ELR (cell line): ENCODE measurements around the gene RGS9BP.
"Not testable (repeated sequence)": the region's sequence is repeated elsewhere in the genome, so short reads cannot be mapped to it uniquely, and the experiment has no call there.

Experiments
- DNase-seq: peaks from one replicate; pipeline ENCODE4 v3.0.0-alpha.2; 2015; ENCODE audit warnings: low read depth

Gene RGS9BP

GRCh38 chr19:32671883-32672593 is 3.6 kb upstream of the RGS9BP start:
- DNase-seq, result no peak

DNA sequence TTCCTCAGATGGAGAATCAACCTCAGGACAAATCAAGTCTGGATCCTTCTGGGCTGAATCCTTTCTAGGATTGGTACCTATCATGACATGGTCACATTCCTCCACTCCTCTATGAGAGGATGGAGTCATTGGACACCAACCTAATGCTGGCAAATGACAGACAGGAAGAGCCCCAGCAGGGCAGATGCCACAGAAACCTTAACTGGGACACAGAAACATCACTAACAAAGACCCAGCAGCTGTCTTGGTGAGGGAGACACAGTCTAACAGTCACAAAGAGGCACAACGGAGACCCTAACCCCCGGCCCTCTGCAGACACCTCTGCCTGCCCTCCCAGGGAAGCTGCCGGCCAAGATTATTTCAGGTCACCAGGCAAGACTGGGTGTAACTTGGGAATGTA is 2.8 kb upstream of the RGS9BP start:
- no peak for DNase-seq

- no peak for DNase-seq
These were observed 2.1 kb upstream of the RGS9BP start for GRCh38 chr19:32673573-32673972.

DNA sequence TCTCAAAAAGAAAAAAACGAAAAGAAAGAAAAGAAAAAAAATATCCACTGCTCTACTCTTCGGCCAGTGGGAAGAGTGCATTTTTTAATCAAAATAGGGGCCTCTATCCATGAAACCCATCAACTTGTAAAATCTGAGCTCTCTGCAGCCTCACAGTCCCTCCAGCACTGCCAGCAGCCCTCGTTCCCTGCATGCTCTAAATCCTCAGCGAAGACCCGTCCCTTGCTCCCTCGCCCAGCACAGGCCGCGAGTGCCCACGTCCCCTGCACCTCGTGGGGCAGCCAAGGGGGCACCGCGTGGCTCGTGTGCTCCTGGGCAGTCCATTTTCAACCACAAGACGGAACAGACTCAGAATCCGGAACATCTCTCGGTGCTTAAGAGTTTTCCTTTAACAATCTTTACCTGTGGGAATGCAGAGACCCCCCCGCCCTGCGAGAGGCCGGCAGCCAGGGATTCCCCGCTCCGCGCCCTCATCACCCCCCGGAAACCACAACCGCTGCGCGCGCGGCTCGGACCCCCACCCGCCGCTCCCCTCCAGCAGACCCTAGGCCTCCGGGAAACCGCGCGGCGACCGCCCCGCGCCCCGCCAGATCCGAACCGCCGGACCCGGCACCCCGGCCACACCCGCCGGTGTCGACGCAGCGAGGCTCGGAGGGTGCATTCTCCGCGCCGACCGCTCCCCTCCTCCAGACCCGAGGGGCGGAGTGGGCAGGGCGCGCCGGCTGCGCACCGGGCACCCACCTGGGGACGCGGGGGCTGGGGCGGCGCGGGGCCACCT is 1.3 kb upstream of the RGS9BP start:
- peak; percentile 26 for DNase-seq

DNA sequence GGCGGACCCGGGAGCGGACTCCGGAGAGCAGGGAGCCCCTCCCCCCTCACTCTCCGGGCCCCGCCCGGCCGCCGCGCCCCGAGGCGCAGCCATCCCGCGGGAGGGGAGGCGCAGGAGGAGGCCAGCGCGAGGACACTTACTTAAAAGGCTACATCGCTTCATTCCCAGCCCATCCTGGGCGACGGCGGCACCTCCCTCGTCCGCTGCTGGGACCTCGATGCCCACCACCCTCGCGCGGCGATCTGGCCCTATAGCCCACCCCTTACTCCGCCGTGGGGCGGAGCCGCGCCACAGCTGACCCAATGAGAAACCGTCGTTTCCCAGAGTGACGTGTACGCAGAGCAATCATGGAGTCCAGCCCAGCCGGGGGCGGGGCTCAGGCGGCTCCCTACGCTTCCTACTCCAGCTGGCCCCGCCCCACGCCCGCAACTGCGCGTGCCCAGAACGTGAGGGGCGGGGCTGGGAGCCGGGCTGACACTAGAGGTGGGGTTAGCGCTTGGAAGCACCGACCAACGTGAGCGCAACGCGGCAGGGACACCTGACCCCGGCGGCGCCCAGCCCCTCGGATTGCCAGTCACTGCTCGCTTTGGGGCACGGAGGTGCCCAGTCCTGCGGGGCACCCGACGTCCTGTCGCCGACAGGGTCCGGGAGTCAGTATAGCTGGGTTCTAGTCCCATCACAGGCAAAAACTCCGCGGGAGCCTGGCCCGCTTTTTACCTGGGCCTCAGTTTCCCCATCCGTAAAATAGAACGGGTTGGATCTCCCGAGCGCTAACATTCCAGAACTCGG is 523 bp upstream of the RGS9BP start, which contains the start of gene ANKRD27:
Gene ANKRD27 (minus strand): TSS at position 250 of the 789 bp plus-strand sequence. CDS start 16,165 bp downstream, outside the sequence.
- peak; percentile 97 for DNase-seq

GRCh38 chr19:32676186-32676894 is 692 bp downstream of the RGS9BP start:
- peak; percentile 9 for DNase-seq

- DNase-seq, result no peak
These were observed 1.3 kb downstream of the RGS9BP start for GRCh38 chr19:32676895-32677359.

DNA sequence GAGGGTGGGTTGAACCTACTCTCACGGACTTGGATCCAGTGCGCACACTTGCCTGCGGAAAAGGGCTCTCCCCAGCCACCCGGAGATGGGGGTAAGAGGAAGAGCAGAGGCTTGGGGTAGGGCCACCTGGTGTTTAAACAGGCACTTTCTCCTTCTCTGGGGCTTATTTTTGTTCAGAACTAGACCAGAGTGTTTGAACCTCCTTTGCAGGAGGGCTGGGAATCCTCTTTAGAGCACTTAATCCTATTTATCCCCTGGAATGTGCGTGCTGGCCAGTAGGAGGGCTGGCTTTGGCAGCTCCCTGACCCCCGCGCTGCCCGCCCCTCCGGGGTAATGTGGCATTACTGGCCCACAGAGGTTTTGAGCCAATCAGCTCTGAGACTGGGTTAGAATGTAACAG is 2.0 kb downstream of the RGS9BP start:
- peak; percentile 5 for DNase-seq

DNA sequence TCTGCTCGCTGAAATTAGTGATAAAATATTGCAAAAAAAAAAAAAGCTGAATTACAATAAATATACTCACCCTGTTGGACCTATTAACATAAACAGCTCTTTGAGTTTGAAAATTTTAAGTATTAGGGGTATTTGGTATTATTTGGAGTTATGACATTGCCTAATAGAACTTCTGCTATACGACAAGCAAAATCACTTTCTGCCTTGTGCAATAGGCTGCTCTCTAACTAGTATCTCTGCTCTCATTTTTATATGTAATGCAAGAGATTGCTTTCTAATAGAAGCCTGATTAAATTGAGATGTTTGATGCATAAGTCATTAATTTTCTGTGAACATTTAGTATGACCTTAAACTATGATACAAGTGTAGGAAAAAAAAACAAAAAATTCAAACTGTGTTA is 5.3 kb downstream of the RGS9BP start:
- no peak for DNase-seq

DNA sequence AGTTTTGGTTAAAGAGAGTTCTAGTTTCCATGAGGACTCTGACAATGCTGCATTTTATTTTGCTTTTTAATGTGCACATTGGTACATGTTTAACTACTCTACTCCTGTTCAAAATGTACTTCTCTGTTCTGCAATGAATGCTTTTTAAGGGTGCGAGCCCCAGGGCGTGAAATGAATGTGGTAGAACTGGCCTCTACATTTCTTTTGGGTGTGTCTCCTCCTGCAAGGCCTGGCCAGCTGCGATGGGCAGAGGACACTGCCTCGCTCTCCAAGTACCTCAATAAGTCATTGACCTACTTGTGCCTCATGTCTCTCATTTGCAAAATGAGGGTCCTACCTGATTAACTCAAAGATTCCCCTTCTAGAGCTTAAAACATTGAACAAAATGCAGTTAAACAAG is 6.7 kb downstream of the RGS9BP start:
- DNase-seq, result no peak

GRCh38 chr19:32686847-32687475 is 11.3 kb downstream of the RGS9BP start:
- DNase-seq, result no peak

GRCh38 chr19:32687681-32688080 is 12.0 kb downstream of the RGS9BP start:
- no peak for DNase-seq

DNA sequence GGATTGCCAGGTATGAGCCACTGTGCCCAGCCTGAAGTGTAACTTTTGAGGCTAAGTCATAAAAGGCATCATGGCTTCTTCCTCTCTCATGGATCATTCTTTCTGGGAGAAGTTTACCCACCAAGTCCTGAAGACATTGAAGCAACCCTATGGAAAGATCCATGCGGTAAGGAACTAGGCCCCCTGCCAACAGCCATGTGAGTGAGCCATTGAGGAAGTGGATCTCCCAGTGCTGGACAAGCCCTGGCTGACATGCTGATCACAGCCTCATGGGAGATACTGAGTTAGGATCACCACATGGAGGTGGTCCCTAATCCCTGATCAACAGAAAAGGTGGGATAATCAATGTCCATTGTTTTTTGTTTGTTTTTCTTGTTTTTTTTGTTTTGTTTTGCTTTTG is 12.7 kb downstream of the RGS9BP start:
- no peak for DNase-seq

- DNase-seq, result peak; percentile 88
These were observed 15.8 kb downstream of the RGS9BP start, which contains the start of gene NUDT19 for GRCh38 chr19:32691291-32691951. Gene NUDT19, plus strand, starts transcription at chr19:32691821. Its CDS starts 140 bp downstream, at chr19:32691961.

GRCh38 chr19:32691952-32692726 is 16.5 kb downstream of the RGS9BP start:
- peak; percentile 62 for DNase-seq

- DNase-seq, result peak; percentile 15
These were observed 17.0 kb downstream of the RGS9BP start for GRCh38 chr19:32692727-32693061.

- peak; percentile 13 for DNase-seq
These were observed 17.8 kb downstream of the RGS9BP start for GRCh38 chr19:32693151-32694108.

- DNase-seq, result not testable (repeated sequence)
These were observed 18.7 kb downstream of the RGS9BP start for GRCh38 chr19:32694316-32694715.

DNA sequence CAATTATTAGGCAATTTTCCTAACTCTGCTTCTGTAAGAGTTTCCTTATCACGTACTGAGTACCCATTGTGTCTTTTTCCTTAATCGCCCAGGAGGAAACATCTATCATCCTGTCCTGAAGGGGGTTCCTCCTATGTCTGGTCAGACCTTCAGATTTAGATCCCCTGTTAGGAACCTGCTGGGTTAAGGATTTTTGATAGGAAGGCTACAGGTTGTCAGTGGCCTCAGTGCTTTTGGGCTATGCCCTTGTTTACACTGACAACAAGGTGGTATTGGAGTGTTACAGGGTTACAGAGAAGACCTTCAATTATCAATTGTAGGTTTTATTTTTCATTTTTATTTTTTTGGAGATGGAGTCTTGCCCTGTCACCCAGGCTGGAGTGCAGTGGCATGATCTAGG is 19.2 kb downstream of the RGS9BP start:
- not testable (repeated sequence) for DNase-seq
